IMR-90 (cell line): ENCODE results near the gene IGSF3. TPM values are rescaled to one million over a fixed set of nuclear protein-coding genes. Genes with fewer than 3 reads are reported as not detected.

Experiments used
- ATAC-seq: fragments of 200-7000 bp; cut with Tn5 transposase; 2 replicates; pipeline ENCODE4 v1.9.1; 2020; ENCODE audit warnings: low read depth, mild to moderate bottlenecking, moderate library complexity
- BruUV-seq: library from RNA; stranded (reverse); fragments of 400-500 nt; replicated peaks from 2 replicates; lab custom pipeline; 2021; lab: Mats Ljungman, UMichigan
- CTCF ChIA-PET: fragments of 300-600 bp; formaldehyde crosslinking; extraction: SDS; loops from one replicate; lab custom pipeline; 2021; ENCODE audit warnings: antibody characterized with exemption; lab: Yijun Ruan, JAX
- POLR2A ChIA-PET: fragments of 300-600 bp; sonication (Branson Sonifier 250); formaldehyde crosslinking; loops from one replicate; lab custom pipeline; 2022; ENCODE audit warnings: antibody characterized with exemption; ENCODE audit not compliant: unreplicated experiment; lab: Charles Lee
- DNase-seq: peaks from one replicate; pipeline ENCODE4 v3.0.0; 2013
- H2AFZ ChIP-seq: replicated peaks from 2 replicates; pipeline ENCODE3; 2013; ENCODE audit warnings: low read length, mild to moderate bottlenecking; ENCODE audit not compliant: poor library complexity
- H2AK5ac ChIP-seq: 2 replicates; pipeline ENCODE4 v1.6.1; 2013; ENCODE audit warnings: low read depth, low read length, inconsistent platforms
- H2AK9ac ChIP-seq: replicated peaks from 2 replicates; pipeline ENCODE3; 2013; ENCODE audit warnings: mild to moderate bottlenecking, low read depth, low read length, moderate library complexity; ENCODE audit not compliant: poor library complexity
- H2BK120ac ChIP-seq: 2 replicates; pipeline ENCODE4 v1.6.1; 2013; ENCODE audit warnings: low read depth, low read length, inconsistent platforms
- H2BK15ac ChIP-seq: 3 replicates; pipeline ENCODE4 v1.6.1; 2013; ENCODE audit warnings: low read depth, low read length, inconsistent platforms
- H2BK20ac ChIP-seq: 2 replicates; pipeline ENCODE4 v1.6.1; 2013; ENCODE audit warnings: low read depth, mild to moderate bottlenecking, inconsistent platforms, low read length, moderate library complexity
- H2BK5ac ChIP-seq: 2 replicates; pipeline ENCODE4 v1.6.1; 2013; ENCODE audit warnings: mild to moderate bottlenecking, low read depth, low read length, inconsistent platforms; ENCODE audit not compliant: poor library complexity, severe bottlenecking
- H3K14ac ChIP-seq: replicated peaks from 2 replicates; pipeline ENCODE4 v1.6.1; 2013; ENCODE audit warnings: low read depth, low read length, inconsistent platforms
- H3K18ac ChIP-seq: 2 replicates; pipeline ENCODE4 v1.6.1; 2013; ENCODE audit warnings: low read depth, low read length, control low read depth
- H3K23ac ChIP-seq: 2 replicates; pipeline ENCODE4 v1.6.1; 2013; ENCODE audit warnings: low read depth, low read length, inconsistent platforms
- H3K27ac ChIP-seq: 2 replicates; pipeline ENCODE4 v1.5.1; 2013; ENCODE audit warnings: mild to moderate bottlenecking, control low read depth, low read length; ENCODE audit not compliant: insufficient read depth
- H3K27me3 ChIP-seq: 2 replicates; pipeline ENCODE4 v1.6.1; 2013; ENCODE audit warnings: low read length; ENCODE audit not compliant: control insufficient read depth, insufficient read depth
- H3K36me3 ChIP-seq: 2 replicates; pipeline ENCODE4 v1.6.1; 2013; ENCODE audit warnings: low read length, mixed read lengths; ENCODE audit not compliant: control insufficient read depth, insufficient read depth
- H3K4ac ChIP-seq: 2 replicates; pipeline ENCODE4 v1.6.1; 2013; ENCODE audit warnings: low read depth, low read length, inconsistent platforms
- H3K4me1 ChIP-seq: 2 replicates; pipeline ENCODE4 v1.6.1; 2013; ENCODE audit warnings: low read length, mixed read lengths; ENCODE audit not compliant: control insufficient read depth, insufficient read depth
- H3K4me2 ChIP-seq: 2 replicates; pipeline ENCODE4 v1.6.1; 2013; ENCODE audit warnings: low read depth, mild to moderate bottlenecking, control low read depth, low read length, moderate library complexity
- H3K4me3 ChIP-seq: 2 replicates; pipeline ENCODE4 v1.5.1; 2013; ENCODE audit warnings: low read depth, mild to moderate bottlenecking, control low read depth, low read length, moderate library complexity; ENCODE audit not compliant: insufficient read depth
- H3K56ac ChIP-seq: 2 replicates; pipeline ENCODE4 v1.6.1; 2013; ENCODE audit warnings: low read length, inconsistent platforms; ENCODE audit not compliant: insufficient read depth; ENCODE audit errors: extremely low read depth
- H3K79me1 ChIP-seq, 2 experiments: 2 replicates each; pipeline ENCODE4 v1.6.1; 2013; ENCODE audit warnings: low read length in 2 of 2, inconsistent platforms in 1 of 2, low read depth in 1 of 2
- H3K9ac ChIP-seq: 2 replicates; pipeline ENCODE4 v1.6.1; 2013; ENCODE audit warnings: low read depth, low read length, control low read depth
- H3K9me1 ChIP-seq: 2 replicates; pipeline ENCODE4 v1.6.1; 2013; ENCODE audit warnings: low read length, inconsistent platforms; ENCODE audit not compliant: insufficient read depth
- H3K9me3 ChIP-seq: 2 replicates; pipeline ENCODE4 v1.6.1; 2013; ENCODE audit warnings: low read length; ENCODE audit not compliant: control insufficient read depth, insufficient read depth
- H4K20me1 ChIP-seq: 2 replicates; pipeline ENCODE4 v1.6.1; 2013; ENCODE audit warnings: low read length, inconsistent platforms; ENCODE audit not compliant: insufficient read depth
- H4K5ac ChIP-seq: 2 replicates; pipeline ENCODE4 v1.6.1; 2013; ENCODE audit warnings: mild to moderate bottlenecking, low read depth, low read length, control low read depth
- H4K8ac ChIP-seq, 2 experiments: 2 replicates each; pipeline ENCODE4 v1.6.1; 2013; ENCODE audit warnings: low read depth in 2 of 2, low read length in 2 of 2, control low read depth in 1 of 2, inconsistent platforms in 1 of 2
- H4K91ac ChIP-seq: 2 replicates; pipeline ENCODE4 v1.6.1; 2013; ENCODE audit warnings: low read depth, low read length, inconsistent platforms; ENCODE audit not compliant: insufficient read depth
- BHLHE40 ChIP-seq: fragments of 150-350 bp; IDR thresholded peaks from 2 replicates; pipeline ENCODE4 v1.6.1; 2016; ENCODE audit warnings: mild to moderate bottlenecking, low read depth, low read length
- CEBPB ChIP-seq: IDR thresholded peaks from 2 replicates; pipeline ENCODE4 v1.6.1; 2012; ENCODE audit warnings: low read depth, low read length, improper control_type of control experiment
- CHD1 ChIP-seq: IDR thresholded peaks from 2 replicates; pipeline ENCODE4 v1.6.1; 2012; ENCODE audit warnings: low read depth, low read length, improper control_type of control experiment
- ELK1 ChIP-seq: fragments of 150-350 bp; IDR thresholded peaks from 2 replicates; pipeline ENCODE4 v1.6.1; 2016; ENCODE audit warnings: low read depth, mild to moderate bottlenecking, low read length, moderate library complexity, borderline replicate concordance
- MAFK ChIP-seq: IDR thresholded peaks from 2 replicates; pipeline ENCODE4 v1.6.1; 2012; ENCODE audit warnings: low read depth, low read length, improper control_type of control experiment
- MAZ ChIP-seq: IDR thresholded peaks from 2 replicates; pipeline ENCODE4 v1.6.1; 2012; ENCODE audit warnings: low read depth, mild to moderate bottlenecking, low read length, improper control_type of control experiment, moderate library complexity, borderline replicate concordance
- NFE2L2 ChIP-seq: fragments of 150-350 bp; IDR thresholded peaks from 2 replicates; pipeline ENCODE4 v1.6.1; 2016; ENCODE audit warnings: low read depth, mild to moderate bottlenecking, low read length
- POLR2A ChIP-seq: IDR thresholded peaks from 2 replicates; pipeline ENCODE4 v1.6.1; 2012; ENCODE audit warnings: mild to moderate bottlenecking, low read depth, low read length
- RCOR1 ChIP-seq: IDR thresholded peaks from 2 replicates; pipeline ENCODE4 v1.6.1; 2012; ENCODE audit warnings: mild to moderate bottlenecking, low read length, improper control_type of control experiment; ENCODE audit not compliant: insufficient replicate concordance
- RFX5 ChIP-seq: IDR thresholded peaks from 2 replicates; pipeline ENCODE4 v1.8.0; 2012; ENCODE audit warnings: low read depth, mild to moderate bottlenecking, low read length, moderate library complexity
- WGBS, 2 experiments: methylation state at CpG; one replicate each; pipeline versions ENCODE4 v1.1.5 to v1.1.7; 2013; ENCODE audit warnings: missing lambda C conversion rate in 2 of 2; ENCODE audit not compliant: insufficient read length in 1 of 2; ENCODE audit errors: extremely low coverage in 2 of 2; 5-methylcytosine and 5-hydroxymethylcytosine counted together
- dilution Hi-C: fragments of 300-500 bp; cut with HindIII; formaldehyde crosslinking; loops from one replicate; pipeline ENCODE4 v1.14.3; 2018; ENCODE audit warnings: low sequenced_read_pairs; ENCODE audit not compliant: unreplicated experiment
- in situ Hi-C: fragments of 300-500 bp; cut with MboI; formaldehyde crosslinking; loops from 3 replicates; pipeline ENCODE4 v1.14.3; 2019; ENCODE audit warnings: low sequenced_read_pairs, inconsistent platforms, mixed read lengths
- intact Hi-C: fragments of 100-400 bp; cut with micrococcal nuclease; formaldehyde crosslinking; loops from 2 replicates; pipeline ENCODE4 v1.10.0; 2022
- polyA plus RNA-seq, 3 experiments: library from polyadenylated mRNA; depleted of rRNA; stranded (reverse); fragments of >200 nt; gene quantifications; 2 replicates each; pipeline ENCODE4 v1.2.3, GENCODE V29; 2012; ENCODE audit warnings: low replicate concordance in 1 of 3
- total RNA-seq: library from RNA; depleted of rRNA; stranded (reverse); fragments of >200 nt; gene quantifications from 2 replicates; pipeline ENCODE4 v1.2.3, GENCODE V29; 2012
- TF ChIP-seq, protein P1 (sequence below): fragments of 150-350 bp; IDR thresholded peaks from 2 replicates; pipeline ENCODE4 v1.6.1; 2017; ENCODE audit warnings: mild to moderate bottlenecking, antibody characterized with exemption, low read length, low read depth

Gene IGSF3
- total and polyA plus RNA-seq, 2 of the 4 experiments (the other 2 are of a cell fraction) = under 0.01 to 0.02 TPM

- H4K20me1 ChIP-seq = no peaks in the 10 kb centered on the region
- H3K9me3 ChIP-seq = no peaks in the 10 kb centered on the region
- no peak overlapping the region for H3K27ac ChIP-seq
- 79% methylated on average over 8 of the region's 21 CpGs; no CpG with 5 or more reads in 1 of the 2 experiments for WGBS, 2 experiments
- no peak overlapping the region for H2AFZ ChIP-seq
- no peak overlapping the region for H3K4me3 ChIP-seq
- ATAC-seq (no peak), DNase-seq (no peak)
- H4K8ac ChIP-seq = no peak overlapping the region
- BruUV-seq = no TSS peak
- H3K4ac ChIP-seq = no peak overlapping the region
- H3K9me1 ChIP-seq = no peaks in the 10 kb centered on the region
- intact Hi-C loops (loop anchor here (10.0 kb wide), 1 partner anchor 445 kb away; no protein-coding TSS in a partner anchor), dilution Hi-C loops (no loop called here), in situ Hi-C loops (no loop called here)
- no peak overlapping the region for H2BK5ac ChIP-seq
- H3K56ac ChIP-seq = no peak overlapping the region
- H3K27me3 ChIP-seq = peaks cover 33% of the 10 kb centered on the region
- H3K23ac ChIP-seq = no peak overlapping the region
- H3K36me3 ChIP-seq = no peaks in the 10 kb centered on the region
- POLR2A ChIA-PET = no interaction called here
- H2BK20ac ChIP-seq = no peak overlapping the region
- H3K14ac ChIP-seq = no peak overlapping the region
- H2AK5ac ChIP-seq = no peak overlapping the region
- no peak overlapping the region for H2BK15ac ChIP-seq
- no peak overlapping the region for H3K9ac ChIP-seq
- H3K4me2 ChIP-seq = no peak overlapping the region
- TF ChIP-seq MAZ = no peak
- no peak for TF ChIP-seq POLR2A
- TF ChIP-seq ELK1 = no peak
- no peak for TF ChIP-seq RCOR1
- TF ChIP-seq CEBPB = no peak
- no peak for TF ChIP-seq NFE2L2
- TF ChIP-seq, protein P1, sequence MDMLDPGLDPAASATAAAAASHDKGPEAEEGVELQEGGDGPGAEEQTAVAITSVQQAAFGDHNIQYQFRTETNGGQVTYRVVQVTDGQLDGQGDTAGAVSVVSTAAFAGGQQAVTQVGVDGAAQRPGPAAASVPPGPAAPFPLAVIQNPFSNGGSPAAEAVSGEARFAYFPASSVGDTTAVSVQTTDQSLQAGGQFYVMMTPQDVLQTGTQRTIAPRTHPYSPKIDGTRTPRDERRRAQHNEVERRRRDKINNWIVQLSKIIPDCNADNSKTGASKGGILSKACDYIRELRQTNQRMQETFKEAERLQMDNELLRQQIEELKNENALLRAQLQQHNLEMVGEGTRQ = no peak
- TF ChIP-seq CHD1 = no peak
- no peak for TF ChIP-seq MAFK
- TF ChIP-seq RFX5 = no peak
- no peak for TF ChIP-seq BHLHE40
- no peaks in the 10 kb centered on the region for H3K79me1 ChIP-seq
- H4K5ac ChIP-seq = no peak overlapping the region
- H4K91ac ChIP-seq = no peak overlapping the region
- H2AK9ac ChIP-seq = no peak overlapping the region
- H3K4me1 ChIP-seq = no peaks in the 10 kb centered on the region
- CTCF ChIA-PET = interaction anchor here (1.1 kb wide), 1 partner anchor 8 kb away, joined by 3 read pairs; the partner anchor contains the start of gene CD58
- no peak overlapping the region for H3K18ac ChIP-seq
- no peak overlapping the region for H2BK120ac ChIP-seq
Measured at GRCh38 chr1:116579259-116579875, 88.2 kb downstream of the IGSF3 start.
